ENCODE results near the gene AKNA. TPM values are rescaled to one million over a fixed set of nuclear protein-coding genes. Genes with fewer than 3 reads are reported as not detected.

AKNA gene
- total RNA-seq, 2 donors from 2014 or later: 3.1 to 7.8 TPM

GRCh38 chr9:114433086-114433485 is 45.3 kb upstream of the AKNA start:
- Histone ChIP-seq H3K4me1 (no peaks in the 10 kb centered on the region), H3K9me3 (no peaks in the 10 kb centered on the region), H3K4me3 (no peak overlapping the region), H3K27me3 (no peaks in the 10 kb centered on the region), H3K27ac (no peak overlapping the region), H3K36me3 (no peaks in the 10 kb centered on the region)
- DNase-seq (ENCODE audit: low spot score): no peak
- no peak for TF ChIP-seq CTCF (IDR thresholded peaks at IDR 0.05)

- no peaks in the 10 kb centered on the region for H3K27me3 ChIP-seq
Observed at GRCh38 chr9:114432323-114433067, 44.7 kb upstream of the AKNA start.

GRCh38 chr9:114431770-114432169 is 44.0 kb upstream of the AKNA start:
- Histone ChIP-seq H3K27ac (no peak overlapping the region), H3K36me3 (no peaks in the 10 kb centered on the region), H3K4me3 (no peak overlapping the region), H3K27me3 (no peaks in the 10 kb centered on the region), H3K9me3 (no peaks in the 10 kb centered on the region), H3K4me1 (no peaks in the 10 kb centered on the region)
- no peak for TF ChIP-seq CTCF (IDR thresholded peaks at IDR 0.05)
- DNase-seq (ENCODE audit: low spot score): no peak

More at GRCh38 chr9:114432323-114433067, 44.7 kb upstream of the AKNA start:
- H3K36me3 ChIP-seq: no peaks in the 10 kb centered on the region
- no peaks in the 10 kb centered on the region for H3K4me1 ChIP-seq
- no peak for DNase-seq (ENCODE audit: low spot score)
- TF ChIP-seq CTCF (IDR thresholded peaks at IDR 0.05): no peak
- no peak overlapping the region for H3K4me3 ChIP-seq
- no peaks in the 10 kb centered on the region for H3K9me3 ChIP-seq
- H3K27ac ChIP-seq: no peak overlapping the region

GRCh38 chr9:114431003-114431402 is 43.2 kb upstream of the AKNA start:
- no peak overlapping the region for H3K4me3 ChIP-seq
- no peak for DNase-seq (ENCODE audit: low spot score)
- H3K9me3 ChIP-seq: no peaks in the 10 kb centered on the region
- no peaks in the 10 kb centered on the region for H3K4me1 ChIP-seq
- H3K36me3 ChIP-seq: no peaks in the 10 kb centered on the region
- no peak for TF ChIP-seq CTCF (IDR thresholded peaks at IDR 0.05)
- H3K27ac ChIP-seq: no peak overlapping the region
- H3K27me3 ChIP-seq: no peaks in the 10 kb centered on the region

GRCh38 chr9:114430457-114430856 is 42.7 kb upstream of the AKNA start:
- no peak for TF ChIP-seq CTCF (IDR thresholded peaks at IDR 0.05)
- Histone ChIP-seq H3K27ac (no peak overlapping the region), H3K27me3 (no peaks in the 10 kb centered on the region), H3K9me3 (no peaks in the 10 kb centered on the region), H3K4me3 (no peak overlapping the region), H3K4me1 (no peaks in the 10 kb centered on the region), H3K36me3 (no peaks in the 10 kb centered on the region)
- no peak for DNase-seq (ENCODE audit: low spot score)

- no peaks in the 10 kb centered on the region for H3K27me3 ChIP-seq
- no peak overlapping the region for H3K27ac ChIP-seq
- H3K36me3 ChIP-seq: no peaks in the 10 kb centered on the region
- no peak overlapping the region for H3K4me3 ChIP-seq
- no peak for DNase-seq (ENCODE audit: low spot score)
- H3K4me1 ChIP-seq: no peaks in the 10 kb centered on the region
- TF ChIP-seq CTCF (IDR thresholded peaks at IDR 0.05): no peak
- H3K9me3 ChIP-seq: no peaks in the 10 kb centered on the region
Observed at GRCh38 chr9:114429488-114429887, 41.7 kb upstream of the AKNA start.

All from right atrium auricular region (tissue), 2 donors.